ENCODE results near the gene BDKRB2.

BDKRB2 gene

GRCh38 chr14:96184737-96185136 is 19.9 kb upstream of the BDKRB2 start:
- TF ChIP-seq CTCF (IDR thresholded peaks at IDR 0.05; ENCODE audit: low read depth, low read length, missing control alignments), result no peak
- DNase-seq (ENCODE audit: low read depth), result no peak
- no peak overlapping the region for H3K4me3 ChIP-seq (ENCODE audit: low read depth, low read length)

GRCh38 chr14:96187216-96188031 is 17.2 kb upstream of the BDKRB2 start:
- no peak for DNase-seq (ENCODE audit: low read depth)
- H3K4me3 ChIP-seq (ENCODE audit: low read depth, low read length), result no peak overlapping the region
- no peak for TF ChIP-seq CTCF (IDR thresholded peaks at IDR 0.05; ENCODE audit: low read depth, low read length, missing control alignments)

- TF ChIP-seq CTCF (IDR thresholded peaks at IDR 0.05; ENCODE audit: low read depth, low read length, missing control alignments), result no peak
- no peak overlapping the region for H3K4me3 ChIP-seq (ENCODE audit: low read depth, low read length)
- no peak for DNase-seq (ENCODE audit: low read depth)
Measured at GRCh38 chr14:96189281-96189711, 15.3 kb upstream of the BDKRB2 start.

- no peak for DNase-seq (ENCODE audit: low read depth)
- TF ChIP-seq CTCF (IDR thresholded peaks at IDR 0.05; ENCODE audit: low read depth, low read length, missing control alignments), result no peak
- no peak overlapping the region for H3K4me3 ChIP-seq (ENCODE audit: low read depth, low read length)
Measured at GRCh38 chr14:96191353-96191752, 13.3 kb upstream of the BDKRB2 start.

- no peak overlapping the region for H3K4me3 ChIP-seq (ENCODE audit: low read depth, low read length)
- TF ChIP-seq CTCF (IDR thresholded peaks at IDR 0.05; ENCODE audit: low read depth, low read length, missing control alignments), result no peak
- no peak for DNase-seq (ENCODE audit: low read depth)
Measured at GRCh38 chr14:96191841-96192462, 12.7 kb upstream of the BDKRB2 start.

- no peak for TF ChIP-seq CTCF (IDR thresholded peaks at IDR 0.05; ENCODE audit: low read depth, low read length, missing control alignments)
- no peak overlapping the region for H3K4me3 ChIP-seq (ENCODE audit: low read depth, low read length)
- no peak for DNase-seq (ENCODE audit: low read depth)
Measured at GRCh38 chr14:96192975-96193805, 11.4 kb upstream of the BDKRB2 start.
